SK-N-SH treated with all-trans-retinoic acid at 6 μM for 48 hours (cell line): ENCODE data around the gene LDB2.

Experiments used
- ATAC-seq: fragments of 200-7000 bp; cut with Tn5 transposase; 3 replicates; pipeline ENCODE4 v1.9.1; 2020; ENCODE audit warnings: mild to moderate bottlenecking, moderate library complexity
- ARNTL ChIP-seq: fragments of 450-650 bp; formaldehyde crosslinking; IDR thresholded peaks from 2 replicates; pipeline ENCODE4 v1.5.0; 2020; ENCODE audit warnings: low read depth, mild to moderate bottlenecking, moderate library complexity, borderline replicate concordance
- BACH2 ChIP-seq: fragments of 250-450 bp; sonication (Bioruptor Pico); IDR thresholded peaks from 2 replicates; pipeline ENCODE4 v1.9.0; 2021; ENCODE audit warnings: mild to moderate bottlenecking, borderline replicate concordance
- CSDC2 ChIP-seq: fragments of 250-450 bp; sonication (Bioruptor Pico); IDR thresholded peaks from 2 replicates; pipeline ENCODE4 v1.5.0; 2020; ENCODE audit warnings: mild to moderate bottlenecking, moderate library complexity
- ESRRG ChIP-seq: fragments of 250-450 bp; sonication (Bioruptor Pico); IDR thresholded peaks from 2 replicates; pipeline ENCODE4 v1.6.1; 2021; ENCODE audit warnings: mild to moderate bottlenecking
- OSR1 ChIP-seq: fragments of 250-450 bp; sonication (Bioruptor Pico); IDR thresholded peaks from 2 replicates; pipeline ENCODE4 v1.8.0; 2022; ENCODE audit warnings: moderate library complexity, mild to moderate bottlenecking, inconsistent platforms
- PPARA ChIP-seq: fragments of 250-450 bp; sonication (Bioruptor Pico); IDR thresholded peaks from 2 replicates; pipeline ENCODE4 v1.5.0; 2020; ENCODE audit warnings: mild to moderate bottlenecking, borderline replicate concordance
- RARB ChIP-seq: fragments of 250-450 bp; sonication (Bioruptor Pico); IDR thresholded peaks from 2 replicates; pipeline ENCODE4 v1.8.0; 2021; ENCODE audit warnings: mild to moderate bottlenecking, moderate library complexity
- SNAI2 ChIP-seq: fragments of 250-450 bp; sonication (Bioruptor Pico); IDR thresholded peaks from 2 replicates; pipeline ENCODE4 v1.5.0; 2020; ENCODE audit warnings: mild to moderate bottlenecking, moderate library complexity
- TCF4 ChIP-seq: fragments of 250-450 bp; sonication (Bioruptor Pico); IDR thresholded peaks from 2 replicates; pipeline ENCODE4 v1.8.0; 2021; ENCODE audit warnings: mild to moderate bottlenecking, moderate library complexity, borderline replicate concordance
- TOX ChIP-seq: fragments of 250-450 bp; sonication (Bioruptor Pico); IDR thresholded peaks from 2 replicates; pipeline ENCODE4 v1.8.0; 2021; ENCODE audit warnings: mild to moderate bottlenecking, moderate library complexity, borderline replicate concordance
- ZC3H10 ChIP-seq: fragments of 250-450 bp; sonication (Bioruptor Pico); IDR thresholded peaks from 2 replicates; pipeline ENCODE4 v1.5.1; 2021; ENCODE audit warnings: mild to moderate bottlenecking, moderate library complexity
- ZFP3 ChIP-seq: fragments of 250-450 bp; sonication (Bioruptor Pico); IDR thresholded peaks from 2 replicates; pipeline ENCODE4 v1.5.0; 2020; ENCODE audit warnings: mild to moderate bottlenecking, moderate library complexity
- ZFP30 ChIP-seq: fragments of 450-650 bp; formaldehyde crosslinking; IDR thresholded peaks from 2 replicates; pipeline ENCODE4 v1.5.0; 2022; ENCODE audit warnings: mild to moderate bottlenecking, moderate library complexity
- ZNF565 ChIP-seq: fragments of 450-650 bp; formaldehyde crosslinking; conservative IDR thresholded peaks from 2 replicates; pipeline ENCODE4 v1.5.0; 2020; ENCODE audit warnings: low read depth, mild to moderate bottlenecking, moderate library complexity
- ZNF70 ChIP-seq: fragments of 450-650 bp; formaldehyde crosslinking; IDR thresholded peaks from 2 replicates; pipeline ENCODE4 v1.5.0; 2020; ENCODE audit warnings: mild to moderate bottlenecking, moderate library complexity
- ZNF8 ChIP-seq: fragments of 450-650 bp; formaldehyde crosslinking; IDR thresholded peaks from 2 replicates; pipeline ENCODE4 v1.5.0; 2020; ENCODE audit warnings: mild to moderate bottlenecking, moderate library complexity
- TF ChIP-seq, protein P1 (sequence below): fragments of 250-450 bp; sonication (Bioruptor Pico); IDR thresholded peaks from 2 replicates; pipeline ENCODE4 v1.8.0; 2021; ENCODE audit warnings: low read depth, mild to moderate bottlenecking, moderate library complexity, borderline replicate concordance
- TF ChIP-seq, protein P2 (sequence below): fragments of 250-450 bp; sonication (Bioruptor Pico); IDR thresholded peaks from 2 replicates; pipeline ENCODE4 v1.5.1; 2020; ENCODE audit warnings: low read depth, mild to moderate bottlenecking, moderate library complexity
- TF ChIP-seq, protein P3 (sequence below): fragments of 250-450 bp; sonication (Bioruptor Pico); IDR thresholded peaks from 2 replicates; pipeline ENCODE4 v1.5.1; 2021; ENCODE audit warnings: mild to moderate bottlenecking, moderate library complexity
- TF ChIP-seq, protein P4 (sequence below): fragments of 250-450 bp; sonication (Bioruptor Pico); IDR thresholded peaks from 2 replicates; pipeline ENCODE4 v1.8.0; 2020; ENCODE audit warnings: mild to moderate bottlenecking, moderate library complexity, borderline replicate concordance
- TF ChIP-seq, protein P5 (sequence below): fragments of 250-450 bp; sonication (Bioruptor Pico); IDR thresholded peaks from 2 replicates; pipeline ENCODE4 v1.5.0; 2020; ENCODE audit warnings: mild to moderate bottlenecking, moderate library complexity

The LDB2 gene

DNA sequence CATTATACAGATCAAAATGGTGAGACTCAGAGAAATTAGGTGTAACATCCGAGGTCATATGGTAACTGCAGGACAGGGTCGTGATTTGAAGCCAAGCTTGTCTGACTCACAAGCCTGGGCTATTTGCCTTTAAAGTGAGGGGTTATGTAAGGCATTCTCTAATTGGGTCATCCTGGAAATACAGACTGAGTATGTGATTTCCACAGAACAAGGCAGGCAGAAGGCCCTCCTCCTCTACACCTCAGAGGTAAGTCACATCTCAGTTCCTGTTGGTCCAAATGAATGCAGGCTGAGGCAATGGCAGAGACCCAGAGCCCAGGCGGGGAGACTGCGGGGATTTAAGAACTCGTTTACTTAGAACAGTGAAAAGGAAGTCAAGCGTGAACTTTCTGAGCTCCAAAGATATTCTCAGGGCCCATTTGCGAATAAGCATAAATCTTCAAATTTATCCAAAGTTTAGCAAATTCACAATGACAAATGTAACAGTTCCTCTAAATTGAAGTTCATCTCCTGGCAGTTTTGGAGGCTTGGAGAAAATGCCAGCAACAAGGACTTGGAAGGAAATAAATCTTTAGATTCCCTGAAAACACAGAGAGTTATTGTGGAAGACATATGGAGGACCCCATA is 153.3 kb downstream of the LDB2 start:
- peak; percentile 56; the same call in 2 of the 3 replicates for ATAC-seq
- TF ChIP-seq ZNF565 (CRISPR knock-in tag) (no peak), ARNTL (no peak), ESRRG (CRISPR knock-in tag) (no peak), ZNF8 (CRISPR knock-in tag) (no peak), TOX (CRISPR knock-in tag) (no peak), PPARA (no peak), SNAI2 (no peak), RARB (CRISPR knock-in tag) (no peak), OSR1 (CRISPR knock-in tag) (no peak), BACH2 (no peak), ZFP30 (CRISPR knock-in tag) (no peak), ZC3H10 (CRISPR knock-in tag) (no peak), TCF4 (no peak), ZNF70 (CRISPR knock-in tag) (no peak)
- TF ChIP-seq, protein P1, sequence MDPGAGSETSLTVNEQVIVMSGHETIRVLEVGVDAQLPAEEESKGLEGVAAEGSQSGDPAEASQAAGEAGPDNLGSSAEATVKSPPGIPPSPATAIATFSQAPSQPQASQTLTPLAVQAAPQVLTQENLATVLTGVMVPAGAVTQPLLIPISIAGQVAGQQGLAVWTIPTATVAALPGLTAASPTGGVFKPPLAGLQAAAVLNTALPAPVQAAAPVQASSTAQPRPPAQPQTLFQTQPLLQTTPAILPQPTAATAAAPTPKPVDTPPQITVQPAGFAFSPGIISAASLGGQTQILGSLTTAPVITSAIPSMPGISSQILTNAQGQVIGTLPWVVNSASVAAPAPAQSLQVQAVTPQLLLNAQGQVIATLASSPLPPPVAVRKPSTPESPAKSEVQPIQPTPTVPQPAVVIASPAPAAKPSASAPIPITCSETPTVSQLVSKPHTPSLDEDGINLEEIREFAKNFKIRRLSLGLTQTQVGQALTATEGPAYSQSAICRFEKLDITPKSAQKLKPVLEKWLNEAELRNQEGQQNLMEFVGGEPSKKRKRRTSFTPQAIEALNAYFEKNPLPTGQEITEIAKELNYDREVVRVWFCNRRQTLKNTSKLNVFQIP (CRISPR knock-in tag), result no peak
- TF ChIP-seq, protein P2, sequence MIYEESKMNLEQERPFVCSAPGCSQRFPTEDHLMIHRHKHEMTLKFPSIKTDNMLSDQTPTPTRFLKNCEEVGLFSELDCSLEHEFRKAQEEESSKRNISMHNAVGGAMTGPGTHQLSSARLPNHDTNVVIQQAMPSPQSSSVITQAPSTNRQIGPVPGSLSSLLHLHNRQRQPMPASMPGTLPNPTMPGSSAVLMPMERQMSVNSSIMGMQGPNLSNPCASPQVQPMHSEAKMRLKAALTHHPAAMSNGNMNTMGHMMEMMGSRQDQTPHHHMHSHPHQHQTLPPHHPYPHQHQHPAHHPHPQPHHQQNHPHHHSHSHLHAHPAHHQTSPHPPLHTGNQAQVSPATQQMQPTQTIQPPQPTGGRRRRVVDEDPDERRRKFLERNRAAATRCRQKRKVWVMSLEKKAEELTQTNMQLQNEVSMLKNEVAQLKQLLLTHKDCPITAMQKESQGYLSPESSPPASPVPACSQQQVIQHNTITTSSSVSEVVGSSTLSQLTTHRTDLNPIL (CRISPR knock-in tag), result no peak
- TF ChIP-seq, protein P3, sequence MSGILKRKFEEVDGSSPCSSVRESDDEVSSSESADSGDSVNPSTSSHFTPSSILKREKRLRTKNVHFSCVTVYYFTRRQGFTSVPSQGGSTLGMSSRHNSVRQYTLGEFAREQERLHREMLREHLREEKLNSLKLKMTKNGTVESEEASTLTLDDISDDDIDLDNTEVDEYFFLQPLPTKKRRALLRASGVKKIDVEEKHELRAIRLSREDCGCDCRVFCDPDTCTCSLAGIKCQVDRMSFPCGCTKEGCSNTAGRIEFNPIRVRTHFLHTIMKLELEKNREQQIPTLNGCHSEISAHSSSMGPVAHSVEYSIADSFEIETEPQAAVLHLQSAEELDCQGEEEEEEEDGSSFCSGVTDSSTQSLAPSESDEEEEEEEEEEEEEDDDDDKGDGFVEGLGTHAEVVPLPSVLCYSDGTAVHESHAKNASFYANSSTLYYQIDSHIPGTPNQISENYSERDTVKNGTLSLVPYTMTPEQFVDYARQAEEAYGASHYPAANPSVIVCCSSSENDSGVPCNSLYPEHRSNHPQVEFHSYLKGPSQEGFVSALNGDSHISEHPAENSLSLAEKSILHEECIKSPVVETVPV, result no peak
- TF ChIP-seq, protein P4, sequence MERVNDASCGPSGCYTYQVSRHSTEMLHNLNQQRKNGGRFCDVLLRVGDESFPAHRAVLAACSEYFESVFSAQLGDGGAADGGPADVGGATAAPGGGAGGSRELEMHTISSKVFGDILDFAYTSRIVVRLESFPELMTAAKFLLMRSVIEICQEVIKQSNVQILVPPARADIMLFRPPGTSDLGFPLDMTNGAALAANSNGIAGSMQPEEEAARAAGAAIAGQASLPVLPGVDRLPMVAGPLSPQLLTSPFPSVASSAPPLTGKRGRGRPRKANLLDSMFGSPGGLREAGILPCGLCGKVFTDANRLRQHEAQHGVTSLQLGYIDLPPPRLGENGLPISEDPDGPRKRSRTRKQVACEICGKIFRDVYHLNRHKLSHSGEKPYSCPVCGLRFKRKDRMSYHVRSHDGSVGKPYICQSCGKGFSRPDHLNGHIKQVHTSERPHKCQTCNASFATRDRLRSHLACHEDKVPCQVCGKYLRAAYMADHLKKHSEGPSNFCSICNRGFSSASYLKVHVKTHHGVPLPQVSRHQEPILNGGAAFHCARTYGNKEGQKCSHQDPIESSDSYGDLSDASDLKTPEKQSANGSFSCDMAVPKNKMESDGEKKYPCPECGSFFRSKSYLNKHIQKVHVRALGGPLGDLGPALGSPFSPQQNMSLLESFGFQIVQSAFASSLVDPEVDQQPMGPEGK (CRISPR knock-in tag), result no peak
- TF ChIP-seq, protein P5, sequence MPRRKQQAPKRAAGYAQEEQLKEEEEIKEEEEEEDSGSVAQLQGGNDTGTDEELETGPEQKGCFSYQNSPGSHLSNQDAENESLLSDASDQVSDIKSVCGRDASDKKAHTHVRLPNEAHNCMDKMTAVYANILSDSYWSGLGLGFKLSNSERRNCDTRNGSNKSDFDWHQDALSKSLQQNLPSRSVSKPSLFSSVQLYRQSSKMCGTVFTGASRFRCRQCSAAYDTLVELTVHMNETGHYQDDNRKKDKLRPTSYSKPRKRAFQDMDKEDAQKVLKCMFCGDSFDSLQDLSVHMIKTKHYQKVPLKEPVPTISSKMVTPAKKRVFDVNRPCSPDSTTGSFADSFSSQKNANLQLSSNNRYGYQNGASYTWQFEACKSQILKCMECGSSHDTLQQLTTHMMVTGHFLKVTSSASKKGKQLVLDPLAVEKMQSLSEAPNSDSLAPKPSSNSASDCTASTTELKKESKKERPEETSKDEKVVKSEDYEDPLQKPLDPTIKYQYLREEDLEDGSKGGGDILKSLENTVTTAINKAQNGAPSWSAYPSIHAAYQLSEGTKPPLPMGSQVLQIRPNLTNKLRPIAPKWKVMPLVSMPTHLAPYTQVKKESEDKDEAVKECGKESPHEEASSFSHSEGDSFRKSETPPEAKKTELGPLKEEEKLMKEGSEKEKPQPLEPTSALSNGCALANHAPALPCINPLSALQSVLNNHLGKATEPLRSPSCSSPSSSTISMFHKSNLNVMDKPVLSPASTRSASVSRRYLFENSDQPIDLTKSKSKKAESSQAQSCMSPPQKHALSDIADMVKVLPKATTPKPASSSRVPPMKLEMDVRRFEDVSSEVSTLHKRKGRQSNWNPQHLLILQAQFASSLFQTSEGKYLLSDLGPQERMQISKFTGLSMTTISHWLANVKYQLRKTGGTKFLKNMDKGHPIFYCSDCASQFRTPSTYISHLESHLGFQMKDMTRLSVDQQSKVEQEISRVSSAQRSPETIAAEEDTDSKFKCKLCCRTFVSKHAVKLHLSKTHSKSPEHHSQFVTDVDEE (CRISPR knock-in tag), result no peak

DNA sequence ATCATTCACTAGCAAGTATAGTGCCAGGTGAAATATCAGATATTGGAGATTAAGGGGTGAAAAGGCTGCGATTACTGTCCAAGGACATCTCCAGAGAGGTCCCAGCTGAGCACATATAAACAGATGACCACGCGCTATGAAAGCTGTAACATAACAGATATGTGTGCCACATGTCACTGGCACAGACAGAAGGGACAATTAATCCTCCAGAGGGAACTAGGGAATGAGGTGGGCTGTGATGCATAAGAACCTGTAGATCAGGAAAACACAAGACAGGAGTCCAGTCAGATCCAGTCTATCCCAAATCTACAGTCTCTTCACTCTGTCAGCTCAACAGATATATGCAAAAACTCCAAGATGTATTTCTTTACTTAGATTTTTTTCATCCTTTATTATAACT is 157.2 kb downstream of the LDB2 start:
- ATAC-seq, result no peak
- TF ChIP-seq RARB (CRISPR knock-in tag) (no peak), ARNTL (no peak), ZNF565 (CRISPR knock-in tag) (no peak), ZNF8 (CRISPR knock-in tag) (no peak), SNAI2 (no peak), ZFP3 (CRISPR knock-in tag) (no peak), CSDC2 (CRISPR knock-in tag) (no peak)
- TF ChIP-seq, protein P5 (CRISPR knock-in tag), result no peak
